GM23248 (cell line): ENCODE results near the gene RPL5.

Experiments used
- EZH2 ChIP-seq: fragments of 200-600 bp; sonication (generic); IDR thresholded peaks from 2 replicates; pipeline ENCODE4 v1.6.1; 2018; ENCODE audit warnings: antibody characterized with exemption, mild to moderate bottlenecking; ENCODE audit not compliant: insufficient read depth, poor library complexity, severe bottlenecking
- EZH2phosphoT487 ChIP-seq: fragments of 200-600 bp; sonication (generic); IDR thresholded peaks from 2 replicates; pipeline ENCODE4 v1.6.1; 2018; ENCODE audit warnings: antibody characterized with exemption, moderate library complexity, mild to moderate bottlenecking, low read depth; ENCODE audit not compliant: insufficient read depth

- TF ChIP-seq EZH2 (no peak), EZH2phosphoT487 (no peak)
These were observed 43.1 kb downstream of the RPL5 start for GRCh38 chr1:92874987-92875386.
